AG20443 (cell line): ENCODE data around the gene MPST.

Experiments
- DNase-seq: peaks from one replicate; pipeline ENCODE4 v3.0.0; 2012; ENCODE audit warnings: low spot score, mixed read lengths

Gene MPST

GRCh38 chr22:37023743-37024338 is 4.3 kb downstream of the MPST start:
- no peak for DNase-seq

DNA sequence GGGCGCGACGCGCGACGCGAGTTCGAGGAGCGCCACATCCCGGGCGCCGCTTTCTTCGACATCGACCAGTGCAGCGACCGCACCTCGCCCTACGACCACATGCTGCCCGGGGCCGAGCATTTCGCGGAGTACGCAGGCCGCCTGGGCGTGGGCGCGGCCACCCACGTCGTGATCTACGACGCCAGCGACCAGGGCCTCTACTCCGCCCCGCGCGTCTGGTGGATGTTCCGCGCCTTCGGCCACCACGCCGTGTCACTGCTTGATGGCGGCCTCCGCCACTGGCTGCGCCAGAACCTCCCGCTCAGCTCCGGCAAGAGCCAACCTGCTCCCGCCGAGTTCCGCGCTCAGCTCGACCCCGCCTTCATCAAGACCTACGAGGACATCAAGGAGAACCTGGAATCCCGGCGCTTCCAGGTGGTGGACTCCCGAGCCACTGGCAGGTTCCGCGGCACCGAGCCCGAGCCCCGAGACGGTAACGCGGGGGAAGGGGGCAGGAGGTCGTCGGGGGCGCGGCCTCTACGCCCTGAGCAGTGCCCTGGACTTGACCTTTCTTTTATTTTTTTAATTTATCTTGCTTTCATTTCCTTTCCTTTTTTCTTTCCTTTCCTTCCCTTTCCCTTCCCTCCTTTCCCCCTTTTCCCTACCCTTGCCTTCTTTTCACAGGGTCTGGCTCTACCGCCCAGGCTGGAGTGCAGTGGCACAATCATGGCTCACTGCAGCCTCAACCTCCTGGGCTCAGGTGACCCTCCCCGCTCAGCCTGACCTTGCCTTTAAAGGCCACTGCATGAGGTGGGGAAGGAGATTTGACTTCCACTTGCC is 5.0 kb downstream of the MPST start:
- no peak for DNase-seq

- DNase-seq: no peak
These were observed 6.0 kb downstream of the MPST start for GRCh38 chr22:37025500-37026070.

DNA sequence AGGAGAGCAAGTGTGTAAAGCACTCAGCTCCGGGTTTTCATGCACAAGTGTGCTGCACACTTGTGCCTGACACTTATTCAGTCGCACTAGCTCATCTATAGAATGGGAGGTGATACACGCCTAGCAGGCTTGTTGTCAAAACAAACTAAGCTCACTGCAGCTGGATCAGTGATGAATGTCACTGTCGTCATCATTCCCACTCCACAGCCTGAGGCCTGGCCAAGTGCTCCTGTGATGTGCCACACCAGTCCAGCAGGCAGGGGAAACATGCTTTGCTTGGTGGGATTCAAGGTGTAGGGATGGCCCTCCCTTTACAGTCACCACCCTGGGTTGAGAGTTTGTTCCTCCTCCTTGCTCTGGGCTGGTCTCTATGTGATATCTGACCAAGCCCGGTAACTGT is 6.8 kb downstream of the MPST start:
- no peak for DNase-seq

DNA sequence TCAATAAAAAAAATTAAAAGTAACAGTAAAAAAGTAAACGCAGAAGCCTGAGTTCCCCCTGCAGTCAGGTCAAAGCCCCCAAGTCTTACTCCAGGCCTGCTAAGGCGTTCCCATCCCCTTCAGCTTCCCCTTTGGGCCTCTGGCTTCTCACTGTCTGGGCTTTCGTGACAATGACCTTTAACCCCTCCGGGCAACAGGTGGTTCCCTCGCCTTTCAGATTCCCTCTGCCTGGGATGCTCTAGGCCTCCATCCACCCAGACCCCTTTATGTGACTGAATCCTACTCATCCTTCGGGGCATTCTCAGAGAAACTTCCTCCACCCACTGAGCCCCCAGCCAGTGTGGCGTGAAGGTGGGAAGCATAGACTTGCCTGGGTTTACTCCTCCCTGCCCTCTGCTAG is 8.0 kb downstream of the MPST start:
- no peak for DNase-seq

DNA sequence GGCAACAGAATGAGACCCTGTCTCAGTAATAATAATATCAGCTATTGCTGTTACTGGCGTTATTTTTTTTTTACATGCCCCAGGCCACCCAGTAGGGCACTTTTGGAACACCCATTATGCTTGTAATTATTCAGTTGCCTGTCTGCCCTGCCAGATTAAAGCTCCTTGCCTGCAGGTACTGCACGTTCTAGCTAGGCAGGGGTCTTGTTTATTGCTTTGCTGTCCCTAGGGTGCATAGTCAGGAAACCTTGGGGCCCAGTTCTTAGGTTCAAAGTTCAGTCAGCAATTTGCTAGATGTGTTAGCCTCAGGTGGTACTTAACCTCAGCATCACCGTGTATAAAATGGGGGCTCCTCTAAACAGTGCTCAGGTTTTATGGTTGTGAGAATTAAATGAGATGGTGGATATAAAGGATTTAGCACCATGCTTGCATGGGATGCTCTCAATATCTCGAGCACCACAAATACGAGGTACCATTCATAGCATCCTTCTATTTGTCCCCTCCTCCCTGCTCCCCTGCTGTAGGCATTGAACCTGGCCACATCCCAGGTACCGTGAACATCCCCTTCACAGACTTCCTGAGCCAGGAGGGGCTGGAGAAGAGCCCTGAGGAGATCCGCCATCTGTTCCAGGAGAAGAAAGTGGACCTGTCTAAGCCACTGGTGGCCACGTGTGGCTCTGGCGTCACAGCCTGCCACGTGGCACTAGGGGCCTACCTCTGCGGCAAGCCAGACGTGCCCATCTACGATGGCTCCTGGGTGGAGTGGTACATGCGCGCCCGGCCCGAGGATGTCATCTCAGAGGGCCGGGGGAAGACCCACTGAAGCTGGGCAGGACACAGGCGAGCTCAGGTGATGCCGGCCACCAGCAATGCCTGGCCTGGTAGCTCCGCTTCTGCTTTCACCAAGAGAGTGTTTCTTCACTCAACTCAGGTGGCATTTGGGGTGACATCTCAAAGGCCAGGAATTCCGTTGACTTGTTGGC is 9.4 kb downstream of the MPST start:
- no peak for DNase-seq

GRCh38 chr22:37030560-37031281 is 11.2 kb downstream of the MPST start:
- no peak for DNase-seq

GRCh38 chr22:37032134-37032534 is 12.6 kb downstream of the MPST start:
- DNase-seq: no peak

DNA sequence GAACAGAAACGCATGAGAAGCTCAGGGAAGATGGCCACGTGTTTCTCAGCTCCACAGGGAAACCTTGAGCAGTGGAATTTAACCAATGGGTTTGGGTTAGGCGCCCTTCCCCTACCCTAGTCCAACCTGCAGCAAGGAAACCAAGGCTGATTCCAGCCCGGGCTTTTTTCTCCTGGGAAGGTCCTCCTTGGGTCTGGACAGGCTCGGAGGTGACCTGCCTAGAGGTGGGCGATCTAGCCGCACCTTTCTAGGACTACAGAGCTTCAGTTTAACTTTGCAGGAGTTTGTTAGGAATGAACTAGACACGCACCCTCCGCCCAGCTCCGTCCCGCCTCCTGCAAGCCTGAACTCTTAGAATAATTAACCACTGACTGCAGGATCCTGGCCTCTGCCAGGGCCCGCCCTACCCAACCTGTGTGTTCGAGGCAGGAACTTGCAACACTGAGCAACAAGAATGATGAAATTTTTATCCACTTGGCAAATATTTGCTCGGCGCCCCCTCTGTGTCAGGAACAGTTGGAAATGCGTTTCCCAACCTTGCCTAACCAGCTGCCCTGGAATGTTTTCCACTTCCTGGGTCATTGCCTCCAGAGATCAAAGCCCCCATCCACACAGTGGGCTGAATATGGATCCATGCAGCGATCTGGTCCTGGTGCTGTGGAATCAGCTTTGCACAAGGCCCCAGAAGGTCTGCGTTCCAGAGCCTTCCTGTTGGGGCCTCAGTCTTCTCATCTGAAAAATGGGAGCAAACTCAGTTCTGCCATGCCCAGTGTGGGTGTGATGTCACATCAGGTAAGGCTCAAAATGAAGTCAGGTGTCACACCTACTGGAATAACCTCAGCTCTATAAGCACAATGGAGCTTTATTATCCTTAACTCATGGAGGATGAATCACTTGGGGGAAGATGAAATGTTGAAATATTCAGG is 13.3 kb downstream of the MPST start:
- peak; percentile 66 for DNase-seq

DNA sequence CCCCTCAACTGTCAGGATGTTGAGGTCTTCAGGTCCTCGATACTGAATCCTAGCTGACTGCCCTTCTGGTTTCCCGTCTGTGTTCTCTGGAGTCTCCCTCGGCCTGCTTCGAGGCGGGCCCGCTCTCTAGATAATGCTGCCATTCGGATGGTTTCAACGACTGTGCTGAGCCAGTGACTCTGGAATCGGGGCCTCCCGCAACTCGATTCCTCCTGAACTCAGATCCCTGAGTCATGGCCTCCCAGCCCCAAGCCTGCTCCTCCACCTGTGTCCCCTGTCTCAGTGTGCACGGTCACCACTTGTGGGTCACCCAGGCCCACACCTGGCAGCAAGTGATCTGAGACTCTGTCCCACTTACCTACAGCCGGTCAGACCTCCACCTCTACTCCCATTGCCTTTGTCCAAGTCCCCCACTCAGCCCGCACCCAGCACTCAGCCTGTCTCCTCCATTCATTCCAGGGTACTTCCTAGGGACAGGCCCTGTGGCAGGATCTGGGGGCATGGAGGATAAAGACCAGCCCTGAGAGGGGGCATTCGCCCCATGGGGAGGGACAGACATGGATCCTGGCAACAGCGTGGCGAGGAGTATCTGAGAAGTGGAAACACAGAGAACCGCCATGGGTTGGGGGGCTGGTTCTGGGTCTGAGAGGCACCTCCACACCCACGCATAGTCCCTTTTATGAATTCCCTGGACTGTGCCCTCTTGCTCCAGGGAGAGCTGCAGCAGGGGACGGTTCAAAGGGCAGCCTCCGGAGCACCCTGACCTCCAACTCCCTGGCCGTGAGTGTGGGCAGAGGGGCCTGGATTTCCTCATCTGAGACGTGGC is 14.3 kb downstream of the MPST start:
- DNase-seq: no peak

DNA sequence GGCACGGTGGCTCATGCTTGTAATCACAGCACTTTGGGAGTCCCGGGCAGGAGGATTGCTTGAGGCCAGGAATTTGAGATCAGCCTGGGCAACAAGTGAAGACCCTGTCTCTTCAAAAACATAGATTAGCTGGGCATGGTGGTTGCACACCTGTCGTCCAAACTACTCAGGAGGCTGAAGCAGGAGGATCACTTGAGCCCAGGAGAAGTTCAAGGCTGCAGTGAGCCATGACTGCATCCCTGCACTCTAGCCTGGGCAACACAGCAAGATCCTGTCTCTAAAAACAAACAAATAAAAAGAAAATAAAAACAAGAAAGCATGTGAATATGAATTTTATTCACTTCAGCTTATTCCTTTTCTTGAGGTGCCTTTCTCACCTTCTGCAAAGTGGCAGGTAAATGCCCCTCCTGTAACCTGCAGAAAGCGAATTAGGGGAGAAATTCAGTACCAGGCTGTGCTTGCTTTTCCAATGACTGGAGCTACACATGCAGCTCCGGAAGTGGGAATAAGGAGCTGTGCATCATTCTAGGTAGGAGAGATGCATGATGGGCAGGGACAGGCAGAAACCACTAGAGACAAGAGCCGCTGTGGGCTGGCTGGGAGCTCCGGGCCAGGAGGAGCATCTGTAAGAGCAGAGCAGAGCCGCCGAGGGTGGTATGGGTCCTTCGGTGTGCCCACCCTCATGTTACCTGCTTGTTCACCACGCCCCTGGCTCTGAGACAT is 17.3 kb downstream of the MPST start:
- DNase-seq: no peak

DNA sequence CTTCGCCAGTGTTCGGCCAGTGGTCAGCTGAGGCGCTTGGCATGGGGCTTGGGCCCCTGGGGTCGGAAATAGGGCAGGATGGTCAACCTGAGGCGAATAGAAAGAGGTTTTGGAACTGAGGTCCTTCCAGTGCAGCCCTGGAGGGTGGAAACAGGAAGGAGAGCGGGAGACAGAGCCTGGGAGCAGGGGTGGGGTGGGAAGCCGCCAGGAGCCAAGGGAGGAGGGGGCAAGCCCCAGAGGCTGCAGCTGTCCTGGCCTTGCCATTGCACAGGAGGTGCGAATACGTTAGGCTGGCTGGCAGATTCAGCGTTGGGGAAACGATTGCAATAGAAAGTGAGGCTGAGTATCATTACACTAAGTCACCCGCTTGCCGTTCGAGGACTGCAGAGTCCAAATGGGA is 18.1 kb downstream of the MPST start:
- DNase-seq: no peak

- DNase-seq: no peak
These were observed 19.9 kb downstream of the MPST start for GRCh38 chr22:37039466-37039865.

DNA sequence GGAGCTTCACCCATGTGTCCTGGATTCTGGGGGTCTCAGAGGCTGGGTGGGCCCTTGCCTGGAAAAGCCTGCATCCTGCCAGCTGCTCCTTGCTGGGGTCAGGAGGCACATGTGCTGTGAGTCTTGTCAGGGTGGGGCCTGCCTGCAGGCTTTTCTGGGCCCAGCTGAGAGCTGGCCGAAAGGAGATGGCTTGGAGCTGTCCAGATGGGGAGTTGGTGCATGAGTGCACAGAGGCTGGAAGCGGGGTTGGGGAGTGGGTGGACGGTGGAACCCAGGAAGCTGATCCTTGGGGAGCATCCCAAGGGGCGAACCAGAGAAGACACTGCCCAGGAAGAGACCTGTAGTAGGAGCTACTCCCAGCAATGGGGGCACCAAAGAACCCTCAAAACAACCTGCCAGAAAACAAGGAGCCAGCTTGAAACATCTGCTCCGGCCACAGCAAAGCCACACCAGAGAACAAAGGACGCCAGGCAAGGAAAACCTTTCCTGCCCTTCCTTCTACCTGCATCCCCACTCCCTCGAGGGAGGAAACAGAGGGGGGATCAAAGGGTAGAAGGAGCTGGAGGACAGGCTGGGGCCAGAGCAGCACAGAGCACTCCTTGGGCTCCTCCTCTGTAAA is 23.8 kb downstream of the MPST start:
- DNase-seq: no peak

DNA sequence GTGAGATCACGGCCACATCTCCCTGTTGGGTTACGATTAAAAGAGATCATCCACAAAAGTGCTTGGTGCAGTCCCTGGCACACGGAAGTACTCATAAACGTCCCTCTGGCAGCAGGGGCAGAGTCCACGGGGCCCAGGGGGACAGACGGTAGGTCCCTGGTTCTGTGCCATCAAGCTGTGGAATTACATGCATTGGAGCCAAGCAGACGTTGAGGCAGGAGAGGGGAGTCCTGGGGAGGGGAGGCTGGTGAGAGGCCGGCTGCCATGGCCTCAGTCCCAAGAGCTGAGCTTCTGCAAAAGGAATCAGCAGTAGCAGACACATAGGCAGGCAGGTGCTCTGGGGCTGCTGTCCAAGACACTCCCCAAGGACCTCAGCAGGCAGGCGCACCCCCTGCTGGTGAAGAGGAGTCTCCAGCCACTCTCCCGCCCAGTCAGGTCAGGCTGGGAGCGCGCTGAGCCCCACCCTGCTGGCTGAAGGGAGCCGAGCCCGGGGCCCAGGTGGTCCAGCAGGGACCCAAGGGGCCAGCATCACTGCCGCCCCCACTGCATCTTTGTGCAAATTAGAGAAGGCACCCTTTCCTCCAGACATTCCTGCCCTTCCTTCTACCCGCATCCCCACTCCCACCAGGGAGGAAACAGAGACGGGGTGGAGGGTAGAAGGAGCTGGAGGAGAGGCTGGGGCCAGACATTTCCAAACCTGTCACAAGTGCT is 24.4 kb downstream of the MPST start:
- DNase-seq: peak; percentile 51

DNA sequence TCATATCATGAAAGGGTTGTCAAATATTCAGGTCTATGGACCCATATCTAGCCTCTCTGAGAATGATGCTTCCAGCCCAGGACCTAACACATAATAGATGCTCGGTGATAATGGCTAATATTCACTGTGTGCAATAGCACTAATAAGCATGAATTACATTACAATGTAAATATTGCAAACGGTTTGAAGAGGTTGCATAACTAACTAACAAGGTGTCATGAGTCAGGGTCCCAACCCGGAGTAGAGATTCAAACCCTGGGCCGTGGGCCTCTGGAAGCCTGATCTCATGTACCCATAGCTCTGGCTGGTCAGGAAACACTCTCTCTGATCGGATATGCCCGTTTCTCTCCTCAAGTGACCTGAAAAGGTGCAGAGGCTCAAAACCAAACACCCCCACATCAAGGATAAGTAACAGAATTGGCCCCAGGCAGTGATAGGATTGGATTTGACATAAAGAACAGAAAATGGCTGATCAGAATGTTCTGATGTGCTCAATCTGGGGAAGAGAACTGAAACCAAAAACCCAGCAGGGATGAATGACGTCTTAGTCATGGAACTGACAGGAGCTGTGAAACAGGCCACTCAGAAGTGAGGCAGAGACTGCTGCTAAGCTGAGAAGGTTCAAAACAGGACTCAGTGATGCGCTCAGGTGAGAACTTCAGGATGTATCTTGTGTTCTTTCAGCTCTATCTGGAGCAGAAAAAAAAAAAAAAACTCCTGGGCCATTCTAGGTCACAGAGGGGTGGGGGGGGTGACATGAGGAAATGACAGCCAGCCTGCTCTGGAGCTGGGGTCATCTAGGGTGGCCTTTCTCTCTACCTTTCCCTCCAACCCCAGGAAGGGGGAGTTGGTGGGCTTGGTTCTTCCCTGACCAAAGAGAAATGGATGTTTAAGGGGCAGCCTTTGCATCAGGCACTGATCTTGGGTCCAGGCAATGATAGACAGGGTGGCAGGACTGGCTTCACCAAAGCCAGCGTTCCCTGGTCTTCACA is 25.4 kb downstream of the MPST start:
- DNase-seq: no peak

DNA sequence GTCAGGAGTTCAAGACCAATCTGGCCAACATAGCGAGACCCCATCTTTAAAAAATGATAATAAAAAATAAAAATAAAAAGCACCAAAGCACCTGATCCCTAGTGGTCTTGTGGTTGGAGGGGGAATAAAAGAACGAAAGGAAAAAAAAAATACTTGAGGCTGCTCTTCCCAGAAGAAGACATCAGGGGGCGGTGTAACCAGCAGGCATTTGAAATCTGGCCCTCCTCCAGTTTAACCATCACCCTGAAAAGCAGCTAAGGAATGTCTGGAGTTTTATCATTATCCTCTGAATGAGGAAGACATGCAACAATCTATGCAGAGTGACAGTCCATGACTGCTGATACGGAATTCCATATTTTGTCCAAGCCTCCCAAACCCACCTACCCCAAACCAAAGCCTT is 26.4 kb downstream of the MPST start:
- DNase-seq: peak; percentile 79
